IPS-15b (cell line): ENCODE measurements around the gene GRWD1.

Experiments
- H3K27me3 ChIP-seq: one replicate; pipeline ENCODE4 v1.6.1; 2013; ENCODE audit warnings: low read length; ENCODE audit not compliant: control insufficient read depth, insufficient read depth
- H3K36me3 ChIP-seq: one replicate; pipeline ENCODE4 v1.6.1; 2013; ENCODE audit warnings: low read length; ENCODE audit not compliant: control insufficient read depth, insufficient read depth
- H3K4me1 ChIP-seq: one replicate; pipeline ENCODE4 v1.6.1; 2013; ENCODE audit warnings: mild to moderate bottlenecking, low read length; ENCODE audit not compliant: control insufficient read depth, insufficient read depth
- H3K4me3 ChIP-seq: one replicate; pipeline ENCODE4 v1.5.1; 2013; ENCODE audit warnings: low read depth, low read length
- H3K9ac ChIP-seq: one replicate; pipeline ENCODE4 v1.6.1; 2013; ENCODE audit warnings: low read depth, mild to moderate bottlenecking, low read length
- H3K9me3 ChIP-seq: one replicate; pipeline ENCODE4 v1.6.1; 2013; ENCODE audit warnings: mild to moderate bottlenecking, low read length; ENCODE audit not compliant: control insufficient read depth, insufficient read depth

The GRWD1 gene

GRCh38 chr19:48450863-48451262 lies 5.1 kb downstream of the GRWD1 start:
- Histone ChIP-seq H3K27me3 (no peaks in the 10 kb centered on the region), H3K36me3 (peaks cover 52% of the 10 kb centered on the region), H3K9ac (no peak overlapping the region), H3K4me1 (no peaks in the 10 kb centered on the region), H3K4me3 (no peak overlapping the region), H3K9me3 (no peaks in the 10 kb centered on the region)

GRCh38 chr19:48451624-48452023 lies 5.8 kb downstream of the GRWD1 start:
- no peaks in the 10 kb centered on the region for H3K9me3 ChIP-seq
- no peaks in the 10 kb centered on the region for H3K4me1 ChIP-seq
- peaks cover 58% of the 10 kb centered on the region for H3K36me3 ChIP-seq
- H3K4me3 ChIP-seq, result no peak overlapping the region
- H3K27me3 ChIP-seq, result no peaks in the 10 kb centered on the region
- no peak overlapping the region for H3K9ac ChIP-seq

DNA sequence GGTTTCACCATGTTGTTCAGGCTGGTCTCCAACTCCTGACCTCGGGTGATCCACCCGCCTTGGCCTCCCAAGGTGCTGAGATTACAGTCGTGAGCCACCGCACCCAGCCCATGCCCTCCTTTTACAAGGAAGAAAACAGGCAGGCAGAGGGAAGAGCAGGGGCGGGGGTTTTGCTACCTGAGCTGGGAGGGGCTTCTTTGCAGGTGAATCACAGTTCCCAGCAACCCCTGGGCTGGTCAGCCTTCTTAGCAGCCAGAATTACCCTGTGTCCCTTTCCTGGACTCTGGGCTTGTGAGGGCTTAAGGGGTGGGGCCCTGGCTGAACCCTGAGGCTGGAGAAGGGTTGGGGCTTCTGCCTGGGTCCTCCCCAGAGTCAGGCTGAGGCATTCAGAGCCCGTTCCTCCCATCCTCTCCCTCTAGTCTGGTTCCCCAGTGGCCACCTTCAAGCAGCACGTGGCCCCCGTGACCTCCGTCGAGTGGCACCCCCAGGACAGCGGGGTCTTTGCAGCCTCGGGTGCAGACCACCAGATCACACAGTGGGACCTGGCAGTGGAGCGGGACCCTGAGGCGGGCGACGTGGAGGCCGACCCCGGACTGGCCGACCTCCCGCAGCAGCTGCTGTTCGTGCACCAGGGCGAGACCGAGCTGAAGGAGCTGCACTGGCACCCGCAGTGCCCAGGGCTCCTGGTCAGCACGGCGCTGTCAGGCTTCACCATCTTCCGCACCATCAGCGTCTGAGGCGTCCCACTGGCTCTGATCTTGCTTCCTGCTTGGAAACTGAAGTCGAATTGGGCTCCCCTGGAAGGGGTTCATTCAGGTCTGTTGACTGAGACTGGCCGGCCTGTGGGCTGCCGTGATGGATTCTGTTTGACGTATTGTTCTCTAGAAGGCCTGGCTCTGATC lies 6.8 kb downstream of the GRWD1 start:
- no peaks in the 10 kb centered on the region for H3K27me3 ChIP-seq
- no peak overlapping the region for H3K9ac ChIP-seq
- H3K36me3 ChIP-seq, result peaks cover 58% of the 10 kb centered on the region
- H3K9me3 ChIP-seq, result no peaks in the 10 kb centered on the region
- H3K4me1 ChIP-seq, result no peaks in the 10 kb centered on the region
- H3K4me3 ChIP-seq, result no peak overlapping the region

DNA sequence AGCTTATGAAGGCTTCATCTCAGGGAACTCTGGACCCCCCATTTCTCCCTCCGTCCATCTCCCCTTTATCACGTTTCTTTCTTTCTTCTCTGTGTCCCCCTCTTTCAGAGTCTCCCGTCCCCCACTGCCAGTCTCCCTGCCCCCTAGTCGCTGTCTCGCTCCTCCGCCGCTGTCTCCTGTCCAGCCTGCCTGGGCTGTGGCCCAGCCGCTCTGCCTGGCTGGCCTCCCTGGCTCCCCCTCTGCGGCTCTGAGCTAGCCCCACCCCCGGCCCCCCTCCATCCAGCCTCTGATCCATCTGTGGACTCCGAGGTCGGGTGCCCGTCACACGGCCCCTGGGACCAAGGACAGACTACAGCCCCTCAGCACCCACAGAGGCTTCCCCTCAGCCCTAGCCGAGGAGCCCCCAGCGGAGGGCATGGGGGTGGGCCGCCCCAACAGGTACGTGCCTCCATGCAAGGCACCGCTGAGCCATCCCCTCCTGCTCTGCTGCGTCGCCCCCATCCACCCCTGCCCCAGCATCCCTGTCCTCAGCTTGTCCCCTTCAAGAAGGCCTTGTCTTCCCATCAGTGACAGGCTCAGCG lies 8.5 kb downstream of the GRWD1 start:
- Histone ChIP-seq H3K36me3 (peaks cover 53% of the 10 kb centered on the region), H3K9ac (no peak overlapping the region)

GRCh38 chr19:48455171-48455907 lies 9.6 kb downstream of the GRWD1 start, which contains the start of gene KCNJ14:
Gene KCNJ14, plus strand, starts transcription at chr19:48455574. Its CDS starts 6,151 bp downstream, at chr19:48461725.
- Histone ChIP-seq H3K27me3 (no peaks in the 10 kb centered on the region), H3K36me3 (peaks cover 46% of the 10 kb centered on the region), H3K4me3 (no peak within 1 kb of the TSS), H3K9ac (no peak within 1 kb of the TSS), H3K9me3 (no peaks in the 10 kb centered on the region), H3K4me1 (no peaks in the 10 kb centered on the region)

More for the DNA sequence above, 8.5 kb downstream of the GRWD1 start:
- H3K4me1 ChIP-seq, result no peaks in the 10 kb centered on the region
- H3K9me3 ChIP-seq, result no peaks in the 10 kb centered on the region
- H3K27me3 ChIP-seq, result no peaks in the 10 kb centered on the region
- no peak overlapping the region for H3K4me3 ChIP-seq

- Histone ChIP-seq H3K4me3 (no peak overlapping the region), H3K36me3 (peaks cover 39% of the 10 kb centered on the region), H3K9ac (no peak overlapping the region), H3K27me3 (no peaks in the 10 kb centered on the region), H3K4me1 (no peaks in the 10 kb centered on the region), H3K9me3 (no peaks in the 10 kb centered on the region)
Observed at GRCh38 chr19:48455908-48456562, 10.3 kb downstream of the GRWD1 start.

GRCh38 chr19:48456864-48457263 lies 11.1 kb downstream of the GRWD1 start:
- H3K36me3 ChIP-seq, result peaks cover 33% of the 10 kb centered on the region
- H3K4me3 ChIP-seq, result no peak overlapping the region
- H3K9me3 ChIP-seq, result no peaks in the 10 kb centered on the region
- H3K4me1 ChIP-seq, result no peaks in the 10 kb centered on the region
- no peak overlapping the region for H3K9ac ChIP-seq
- no peaks in the 10 kb centered on the region for H3K27me3 ChIP-seq

DNA sequence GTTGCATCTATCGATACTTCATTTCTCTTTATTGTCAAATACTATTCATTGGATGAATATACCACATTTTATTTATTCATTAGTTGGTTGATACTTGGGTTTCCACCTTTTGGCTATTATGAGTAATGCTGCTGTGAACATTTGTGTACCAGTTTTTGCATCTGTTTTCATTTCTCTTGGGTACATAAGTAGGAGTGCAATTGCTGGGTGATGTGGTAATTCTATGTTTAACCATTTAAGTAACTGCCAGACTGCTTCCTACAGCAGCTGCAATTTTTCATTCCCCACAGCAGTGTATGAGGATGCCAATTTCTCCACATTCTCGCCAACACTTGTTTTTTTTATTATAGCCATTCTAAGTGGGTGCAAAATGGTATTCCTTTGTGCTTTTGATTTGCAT lies 12.2 kb downstream of the GRWD1 start:
- H3K4me1 ChIP-seq, result no peaks in the 10 kb centered on the region
- H3K9me3 ChIP-seq, result no peaks in the 10 kb centered on the region
- H3K36me3 ChIP-seq, result peaks cover 28% of the 10 kb centered on the region

DNA sequence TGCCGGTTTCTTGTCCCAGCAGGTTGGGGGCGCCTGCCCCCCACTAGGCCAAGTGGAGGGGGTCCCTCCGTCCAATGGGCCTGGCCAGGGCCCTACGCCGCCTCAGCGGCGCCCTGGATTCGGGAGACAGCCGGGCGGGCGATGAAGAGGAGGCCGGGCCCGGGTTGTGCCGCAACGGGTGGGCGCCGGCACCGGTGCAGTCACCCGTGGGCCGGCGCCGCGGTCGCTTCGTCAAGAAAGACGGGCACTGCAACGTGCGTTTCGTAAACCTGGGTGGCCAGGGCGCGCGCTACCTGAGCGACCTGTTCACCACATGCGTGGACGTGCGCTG lies 15.8 kb downstream of the GRWD1 start:
- peaks cover 5% of the 10 kb centered on the region for H3K36me3 ChIP-seq
- H3K4me1 ChIP-seq, result no peaks in the 10 kb centered on the region
- H3K9ac ChIP-seq, result no peak overlapping the region
- H3K27me3 ChIP-seq, result no peaks in the 10 kb centered on the region
- H3K9me3 ChIP-seq, result no peaks in the 10 kb centered on the region
- no peak overlapping the region for H3K4me3 ChIP-seq

More for the DNA sequence above, 12.2 kb downstream of the GRWD1 start:
- no peak overlapping the region for H3K4me3 ChIP-seq
- H3K27me3 ChIP-seq, result no peaks in the 10 kb centered on the region
- H3K9ac ChIP-seq, result no peak overlapping the region

DNA sequence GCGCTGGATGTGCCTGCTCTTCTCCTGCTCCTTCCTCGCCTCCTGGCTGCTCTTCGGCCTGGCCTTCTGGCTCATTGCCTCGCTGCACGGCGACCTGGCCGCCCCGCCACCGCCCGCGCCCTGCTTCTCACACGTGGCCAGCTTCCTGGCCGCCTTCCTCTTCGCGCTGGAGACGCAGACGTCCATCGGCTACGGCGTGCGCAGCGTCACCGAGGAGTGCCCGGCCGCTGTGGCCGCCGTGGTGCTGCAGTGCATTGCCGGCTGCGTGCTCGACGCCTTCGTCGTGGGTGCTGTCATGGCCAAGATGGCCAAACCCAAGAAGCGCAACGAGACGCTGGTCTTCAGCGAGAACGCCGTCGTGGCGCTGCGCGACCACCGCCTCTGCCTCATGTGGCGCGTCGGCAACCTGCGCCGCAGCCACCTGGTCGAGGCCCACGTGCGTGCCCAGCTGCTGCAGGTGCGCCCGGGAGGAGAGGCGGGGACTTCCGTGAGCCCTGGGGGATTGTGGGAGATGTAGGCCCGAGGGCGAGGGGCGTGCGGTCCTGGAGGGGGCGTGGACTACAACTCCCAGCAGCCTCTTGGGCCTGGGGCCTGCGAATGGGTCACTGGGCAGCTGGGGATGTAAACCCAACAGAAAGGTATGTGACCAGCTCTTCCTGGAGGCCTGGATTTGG lies 16.3 kb downstream of the GRWD1 start:
- no peaks in the 10 kb centered on the region for H3K9me3 ChIP-seq
- H3K36me3 ChIP-seq, result peaks cover 5% of the 10 kb centered on the region
- no peaks in the 10 kb centered on the region for H3K4me1 ChIP-seq
- H3K9ac ChIP-seq, result no peak overlapping the region
- no peaks in the 10 kb centered on the region for H3K27me3 ChIP-seq
- no peak overlapping the region for H3K4me3 ChIP-seq

DNA sequence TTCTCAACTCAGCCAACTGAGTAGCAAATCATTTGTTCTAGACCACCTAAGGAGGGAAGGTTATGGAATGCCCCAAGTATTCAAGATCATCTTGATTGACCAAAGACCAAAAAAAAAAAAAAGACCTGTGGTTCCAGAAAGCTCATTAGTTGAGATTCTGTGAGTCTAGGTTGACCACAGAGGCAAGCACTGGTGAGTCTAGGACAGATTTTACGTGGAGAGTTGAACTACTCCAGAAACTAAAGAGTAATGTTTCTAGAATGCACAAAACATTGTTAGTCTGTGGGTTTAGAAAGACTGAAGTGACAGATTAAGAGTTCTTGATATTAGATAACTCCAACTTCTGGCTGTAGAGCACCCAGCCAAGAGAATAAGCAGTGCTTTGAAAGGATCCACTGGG lies 19.4 kb downstream of the GRWD1 start:
- H3K9me3 ChIP-seq, result no peaks in the 10 kb centered on the region
- H3K27me3 ChIP-seq, result no peaks in the 10 kb centered on the region
- H3K4me3 ChIP-seq, result no peak overlapping the region
- peaks cover 2% of the 10 kb centered on the region for H3K4me1 ChIP-seq
- H3K36me3 ChIP-seq, result peaks cover 7% of the 10 kb centered on the region
- no peak overlapping the region for H3K9ac ChIP-seq
